IPS-18a (cell line): ENCODE measurements around the gene PPP1R3G.

Experiments used
- H3K27ac ChIP-seq: one replicate; pipeline ENCODE4 v1.5.1; 2013; ENCODE audit warnings: low read length
- H3K27me3 ChIP-seq: one replicate; pipeline ENCODE4 v1.6.1; 2013; ENCODE audit warnings: mild to moderate bottlenecking, low read length; ENCODE audit not compliant: control insufficient read depth, insufficient read depth
- H3K36me3 ChIP-seq: one replicate; pipeline ENCODE4 v1.6.1; 2013; ENCODE audit warnings: low read depth, low read length; ENCODE audit not compliant: control insufficient read depth
- H3K4me1 ChIP-seq: one replicate; pipeline ENCODE4 v1.6.1; 2013; ENCODE audit warnings: low read depth, low read length; ENCODE audit not compliant: control insufficient read depth
- H3K4me3 ChIP-seq: one replicate; pipeline ENCODE4 v1.5.1; 2013; ENCODE audit warnings: low read length
- H3K9ac ChIP-seq: one replicate; pipeline ENCODE4 v1.6.1; 2013; ENCODE audit warnings: mild to moderate bottlenecking, low read length, moderate library complexity
- H3K9me3 ChIP-seq: one replicate; pipeline ENCODE4 v1.6.1; 2013; ENCODE audit warnings: low read depth, low read length; ENCODE audit not compliant: control insufficient read depth

PPP1R3G gene

GRCh38 chr6:5085648-5086293 lies 630 bp downstream of the PPP1R3G start:
- no peak overlapping the region for H3K27ac ChIP-seq
- no peaks in the 10 kb centered on the region for H3K36me3 ChIP-seq
- no peak overlapping the region for H3K9ac ChIP-seq
- H3K27me3 ChIP-seq: peaks cover 66% of the 10 kb centered on the region
- no peaks in the 10 kb centered on the region for H3K4me1 ChIP-seq
- peak overlapping the region; percentile 67 for H3K4me3 ChIP-seq
- no peaks in the 10 kb centered on the region for H3K9me3 ChIP-seq

DNA sequence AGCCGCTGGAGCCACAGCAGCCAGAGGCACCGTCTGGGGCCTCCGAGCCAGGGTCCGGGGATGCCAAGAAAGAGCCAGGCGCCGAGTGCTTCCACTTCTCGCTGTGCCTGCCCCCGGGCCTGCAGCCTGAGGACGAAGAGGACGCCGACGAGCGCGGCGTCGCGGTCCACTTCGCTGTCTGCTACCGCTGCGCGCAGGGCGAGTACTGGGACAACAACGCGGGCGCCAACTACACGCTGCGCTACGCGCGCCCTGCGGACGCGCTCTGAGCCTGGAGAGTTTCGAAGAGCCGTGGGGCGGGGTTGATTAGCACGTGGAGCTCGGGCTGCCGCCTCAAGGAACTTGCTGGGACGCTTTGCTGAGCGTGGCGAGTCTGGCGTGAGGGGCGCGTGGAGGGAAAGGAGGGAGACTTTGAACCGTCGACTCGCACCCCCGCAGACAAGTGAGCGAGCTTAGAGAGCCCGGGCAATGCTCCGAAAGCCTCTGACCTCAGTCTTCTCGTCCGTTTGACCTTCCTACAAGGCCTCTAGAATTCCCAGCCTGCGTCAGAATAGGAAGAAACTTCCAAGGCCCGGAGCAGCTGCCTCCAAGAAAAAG lies 1.3 kb downstream of the PPP1R3G start:
- Histone ChIP-seq H3K27me3 (peaks cover 61% of the 10 kb centered on the region), H3K4me3 (peak overlapping the region; percentile 67), H3K9ac (no peak overlapping the region), H3K27ac (no peak overlapping the region), H3K9me3 (no peaks in the 10 kb centered on the region), H3K4me1 (no peaks in the 10 kb centered on the region), H3K36me3 (no peaks in the 10 kb centered on the region)

GRCh38 chr6:5087389-5087788 lies 2.2 kb downstream of the PPP1R3G start:
- H3K36me3 ChIP-seq: no peaks in the 10 kb centered on the region
- H3K4me1 ChIP-seq: no peaks in the 10 kb centered on the region
- H3K27me3 ChIP-seq: peaks cover 54% of the 10 kb centered on the region
- H3K9ac ChIP-seq: no peak overlapping the region
- no peak overlapping the region for H3K4me3 ChIP-seq
- no peaks in the 10 kb centered on the region for H3K9me3 ChIP-seq
- no peak overlapping the region for H3K27ac ChIP-seq

DNA sequence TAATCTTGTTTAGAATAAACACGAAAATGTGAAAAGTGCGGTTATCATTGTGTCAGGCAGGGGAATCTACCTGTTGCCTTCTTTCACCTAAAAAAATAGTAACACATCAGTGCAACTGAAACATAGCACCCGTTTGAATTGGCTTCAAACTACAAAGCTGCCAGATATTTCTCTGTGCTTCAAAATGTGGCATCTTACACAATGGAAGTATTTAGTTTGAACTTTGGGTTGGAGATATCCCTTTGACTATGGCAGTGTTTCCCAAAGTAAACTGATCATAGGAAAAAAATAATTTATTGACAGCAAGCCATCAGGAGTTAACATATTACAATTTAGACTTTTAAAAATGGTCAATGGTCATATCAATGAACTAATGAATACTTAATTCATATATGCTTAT lies 3.6 kb downstream of the PPP1R3G start:
- Histone ChIP-seq H3K9me3 (no peaks in the 10 kb centered on the region), H3K9ac (no peak overlapping the region), H3K4me1 (no peaks in the 10 kb centered on the region), H3K36me3 (no peaks in the 10 kb centered on the region), H3K4me3 (no peak overlapping the region), H3K27ac (no peak overlapping the region), H3K27me3 (peaks cover 40% of the 10 kb centered on the region)

DNA sequence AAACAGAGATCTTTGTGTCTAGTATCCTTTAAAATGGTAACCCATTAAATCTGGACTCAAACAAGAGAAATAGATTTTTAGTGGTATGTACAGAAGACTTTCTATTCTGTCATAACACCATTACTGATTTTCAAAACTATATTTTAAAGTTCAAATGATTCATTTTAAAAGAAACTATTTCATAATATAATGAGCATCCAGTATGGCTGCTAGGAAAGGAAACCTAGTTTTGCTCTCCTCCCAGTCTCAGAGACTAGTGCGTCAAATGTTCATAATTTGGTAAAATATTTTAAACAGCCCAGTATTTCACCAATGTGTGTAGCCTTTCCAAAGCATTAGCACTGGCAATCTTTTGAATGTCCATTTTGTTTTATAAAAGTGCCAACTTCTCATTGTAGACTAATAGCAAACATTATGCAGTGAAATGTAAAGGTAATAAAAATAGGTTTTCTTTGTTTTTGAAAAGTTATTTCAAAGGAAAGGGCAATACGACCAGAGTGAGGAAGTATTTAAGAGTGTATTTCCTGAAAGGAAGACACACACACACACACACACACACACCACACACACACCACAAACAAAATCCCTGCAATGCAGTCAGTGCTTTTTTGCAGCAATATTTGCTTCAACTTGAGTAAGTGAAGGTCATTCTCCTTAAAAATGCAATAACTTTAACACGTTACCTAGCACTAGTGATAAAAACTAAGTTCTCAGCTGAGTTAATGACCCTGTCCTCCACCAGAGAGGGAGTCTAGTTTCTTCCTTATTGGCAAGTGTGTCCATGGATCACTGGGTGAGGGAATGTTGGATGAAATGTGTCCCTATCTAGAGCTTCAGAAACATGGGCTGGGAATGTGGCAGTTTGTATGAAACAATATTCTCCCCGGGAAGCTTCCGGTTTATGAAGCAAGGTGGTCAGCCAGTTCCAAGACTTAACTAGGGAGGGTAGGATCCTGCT lies 4.6 kb downstream of the PPP1R3G start:
- H3K27me3 ChIP-seq: peaks cover 31% of the 10 kb centered on the region
- H3K27ac ChIP-seq: no peak overlapping the region

GRCh38 chr6:5090603-5091002 lies 5.5 kb downstream of the PPP1R3G start:
- peaks cover 22% of the 10 kb centered on the region for H3K27me3 ChIP-seq
- H3K4me1 ChIP-seq: no peaks in the 10 kb centered on the region

More for the DNA sequence above, 4.6 kb downstream of the PPP1R3G start:
- Histone ChIP-seq H3K4me1 (no peaks in the 10 kb centered on the region), H3K9me3 (no peaks in the 10 kb centered on the region), H3K36me3 (no peaks in the 10 kb centered on the region), H3K9ac (no peak overlapping the region), H3K4me3 (no peak overlapping the region)

GRCh38 chr6:5091210-5092069 lies 6.3 kb downstream of the PPP1R3G start:
- no peaks in the 10 kb centered on the region for H3K36me3 ChIP-seq
- no peak overlapping the region for H3K27ac ChIP-seq
- H3K9ac ChIP-seq: no peak overlapping the region
- no peaks in the 10 kb centered on the region for H3K9me3 ChIP-seq
- no peak overlapping the region for H3K4me3 ChIP-seq
- H3K27me3 ChIP-seq: peaks cover 14% of the 10 kb centered on the region
- no peaks in the 10 kb centered on the region for H3K4me1 ChIP-seq

More at GRCh38 chr6:5090603-5091002, 5.5 kb downstream of the PPP1R3G start:
- Histone ChIP-seq H3K4me3 (no peak overlapping the region), H3K9ac (no peak overlapping the region), H3K9me3 (no peaks in the 10 kb centered on the region), H3K27ac (no peak overlapping the region), H3K36me3 (no peaks in the 10 kb centered on the region)

- Histone ChIP-seq H3K27ac (no peak overlapping the region), H3K36me3 (no peaks in the 10 kb centered on the region), H3K9ac (no peak overlapping the region), H3K4me3 (no peak overlapping the region), H3K4me1 (no peaks in the 10 kb centered on the region), H3K9me3 (no peaks in the 10 kb centered on the region), H3K27me3 (no peaks in the 10 kb centered on the region)
Measured at GRCh38 chr6:5093231-5094015, 8.3 kb downstream of the PPP1R3G start.

GRCh38 chr6:5094327-5094726 lies 9.2 kb downstream of the PPP1R3G start:
- no peaks in the 10 kb centered on the region for H3K36me3 ChIP-seq
- no peaks in the 10 kb centered on the region for H3K27me3 ChIP-seq
- H3K4me3 ChIP-seq: no peak overlapping the region
- no peaks in the 10 kb centered on the region for H3K4me1 ChIP-seq
- no peak overlapping the region for H3K27ac ChIP-seq
- no peak overlapping the region for H3K9ac ChIP-seq
- no peaks in the 10 kb centered on the region for H3K9me3 ChIP-seq

- Histone ChIP-seq H3K4me1 (no peaks in the 10 kb centered on the region), H3K9ac (no peak overlapping the region), H3K27me3 (no peaks in the 10 kb centered on the region), H3K36me3 (no peaks in the 10 kb centered on the region), H3K4me3 (no peak overlapping the region), H3K9me3 (no peaks in the 10 kb centered on the region), H3K27ac (no peak overlapping the region)
Measured at GRCh38 chr6:5095236-5095635, 10.1 kb downstream of the PPP1R3G start.
